ENCODE results near the gene DSCAM. TPM values are rescaled to one million over a fixed set of nuclear protein-coding genes. Genes with fewer than 3 reads are reported as not detected.

The DSCAM gene
- polyA plus RNA-seq, 3 donors, result not detected

GRCh38 chr21:40227096-40227495 lies 619.9 kb downstream of the DSCAM start:
- Mint-ChIP-seq H3K27ac (no peak overlapping the region), H3K4me1 (no peaks in the 10 kb centered on the region), H3K36me3 (no peaks in the 10 kb centered on the region), H3K27me3 (ENCODE audit: low read depth in 3 of 3) (peaks cover 1 to 4% (median 1%) of the 10 kb centered on the region in 3 donors), H3K4me3 (no peak overlapping the region), H3K9me3 (peaks cover 0 to 13% (median 4%) of the 10 kb centered on the region in 7 donors)
- intact Hi-C loops (cut with micrococcal nuclease), result no loop called here
- H3K27ac ChIP-seq (ENCODE audit: low read depth in 1 of 2, low read length in 2 of 2), result no peak overlapping the region
- H3K9ac ChIP-seq (ENCODE audit: insufficient read depth, low read length, poor library complexity, severe bottlenecking), result no peak overlapping the region
- H3K9me3 ChIP-seq (replicated peaks in 1 of 2; ENCODE audit: control insufficient read depth in 1 of 2, insufficient read depth in 1 of 2, low read length in 2 of 2), result peaks cover 0 to 6% of the 10 kb centered on the region in 2 donors
- no peak overlapping the region for H3K4me2 ChIP-seq (replicated peaks; ENCODE audit: extremely low read depth, low read length, poor library complexity, severe bottlenecking)
- no peak overlapping the region for H2AFZ ChIP-seq (ENCODE audit: insufficient read depth, low read depth, low read length, poor library complexity, severe bottlenecking)
- H3K79me2 ChIP-seq (ENCODE audit: insufficient read depth, low read length), result no peaks in the 10 kb centered on the region
- H3K4me3 ChIP-seq (replicated peaks in 1 of 3; ENCODE audit: low read depth in 2 of 3, low read length in 3 of 3), result no peak overlapping the region
- no peaks in the 10 kb centered on the region for H3K27me3 ChIP-seq (ENCODE audit: control insufficient read depth in 2 of 2, insufficient read depth in 2 of 2, low read length in 2 of 2)
- WGBS (ENCODE audit: insufficient coverage), result 100% methylated on average over 1 of the region's 1 CpG
- no peaks in the 10 kb centered on the region for H3K36me3 ChIP-seq (replicated peaks in 1 of 2; ENCODE audit: control insufficient read depth in 1 of 2, insufficient read depth in 2 of 2, low read length in 2 of 2)
- no peak for DNase-seq
- TF ChIP-seq CTCF (IDR thresholded peaks at IDR 0.05), result no peak
- no peaks in the 10 kb centered on the region for H3K4me1 ChIP-seq (ENCODE audit: control insufficient read depth in 1 of 2, insufficient read depth in 2 of 2, low read length in 2 of 2)
- H4K20me1 ChIP-seq (ENCODE audit: insufficient read depth, low read length), result no peaks in the 10 kb centered on the region

DNA sequence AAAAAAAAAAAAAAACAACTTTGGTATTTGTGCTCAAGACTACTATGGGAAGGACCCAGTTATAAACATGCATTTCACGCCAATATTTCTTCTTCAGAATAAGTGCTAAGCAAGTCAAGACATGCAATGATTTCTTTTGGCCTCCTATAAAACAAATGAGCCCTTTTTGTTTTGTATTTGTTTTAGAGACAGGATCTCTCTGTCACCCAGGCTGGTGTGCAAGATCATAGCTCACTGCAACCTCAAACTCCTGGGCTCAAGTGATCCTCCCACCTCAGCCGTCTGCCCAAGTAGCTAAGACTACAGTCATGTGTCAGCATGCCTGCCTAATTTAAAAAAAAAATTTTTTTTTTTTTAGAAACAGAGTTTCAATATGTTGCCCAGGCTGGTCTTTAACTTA lies 631.0 kb downstream of the DSCAM start:
- WGBS (ENCODE audit: insufficient coverage), result 83% methylated on average over 1 of the region's 2 CpGs
- no peak overlapping the region for H3K4me3 ChIP-seq (replicated peaks in 1 of 3; ENCODE audit: low read depth in 2 of 3, low read length in 3 of 3)

More for the DNA sequence above, 631.0 kb downstream of the DSCAM start:
- Histone ChIP-seq H3K36me3 (replicated peaks in 1 of 2; ENCODE audit: control insufficient read depth in 1 of 2, insufficient read depth in 2 of 2, low read length in 2 of 2) (no peaks in the 10 kb centered on the region), H3K9me3 (replicated peaks in 1 of 2; ENCODE audit: control insufficient read depth in 1 of 2, insufficient read depth in 1 of 2, low read length in 2 of 2) (peaks cover 0 to 10% of the 10 kb centered on the region in 2 donors), H3K4me1 (ENCODE audit: control insufficient read depth in 1 of 2, insufficient read depth in 2 of 2, low read length in 2 of 2) (no peaks in the 10 kb centered on the region), H3K9ac (ENCODE audit: insufficient read depth, low read length, poor library complexity, severe bottlenecking) (no peak overlapping the region), H3K79me2 (ENCODE audit: insufficient read depth, low read length) (no peaks in the 10 kb centered on the region), H4K20me1 (ENCODE audit: insufficient read depth, low read length) (no peaks in the 10 kb centered on the region), H3K27ac (ENCODE audit: low read depth in 1 of 2, low read length in 2 of 2) (no peak overlapping the region), H2AFZ (ENCODE audit: insufficient read depth, low read depth, low read length, poor library complexity, severe bottlenecking) (no peak overlapping the region), H3K4me2 (replicated peaks; ENCODE audit: extremely low read depth, low read length, poor library complexity, severe bottlenecking) (no peak overlapping the region), H3K27me3 (ENCODE audit: control insufficient read depth in 2 of 2, insufficient read depth in 2 of 2, low read length in 2 of 2) (no peaks in the 10 kb centered on the region)
- no peaks in the 10 kb centered on the region for H3K27me3 Mint-ChIP-seq (ENCODE audit: low read depth in 3 of 3)
- no peak overlapping the region for H3K4me3 Mint-ChIP-seq
- no peaks in the 10 kb centered on the region for H3K4me1 Mint-ChIP-seq
- intact Hi-C loops (cut with micrococcal nuclease), result no loop called here
- no peaks in the 10 kb centered on the region for H3K36me3 Mint-ChIP-seq
- no peak overlapping the region for H3K27ac Mint-ChIP-seq
- no peak for DNase-seq
- TF ChIP-seq CTCF (IDR thresholded peaks at IDR 0.05), result no peak
- H3K9me3 Mint-ChIP-seq, result peaks cover 0 to 7% (median under 1%) of the 10 kb centered on the region in 7 donors
